ENCODE results near the gene CRYGN.

Gene CRYGN

DNA sequence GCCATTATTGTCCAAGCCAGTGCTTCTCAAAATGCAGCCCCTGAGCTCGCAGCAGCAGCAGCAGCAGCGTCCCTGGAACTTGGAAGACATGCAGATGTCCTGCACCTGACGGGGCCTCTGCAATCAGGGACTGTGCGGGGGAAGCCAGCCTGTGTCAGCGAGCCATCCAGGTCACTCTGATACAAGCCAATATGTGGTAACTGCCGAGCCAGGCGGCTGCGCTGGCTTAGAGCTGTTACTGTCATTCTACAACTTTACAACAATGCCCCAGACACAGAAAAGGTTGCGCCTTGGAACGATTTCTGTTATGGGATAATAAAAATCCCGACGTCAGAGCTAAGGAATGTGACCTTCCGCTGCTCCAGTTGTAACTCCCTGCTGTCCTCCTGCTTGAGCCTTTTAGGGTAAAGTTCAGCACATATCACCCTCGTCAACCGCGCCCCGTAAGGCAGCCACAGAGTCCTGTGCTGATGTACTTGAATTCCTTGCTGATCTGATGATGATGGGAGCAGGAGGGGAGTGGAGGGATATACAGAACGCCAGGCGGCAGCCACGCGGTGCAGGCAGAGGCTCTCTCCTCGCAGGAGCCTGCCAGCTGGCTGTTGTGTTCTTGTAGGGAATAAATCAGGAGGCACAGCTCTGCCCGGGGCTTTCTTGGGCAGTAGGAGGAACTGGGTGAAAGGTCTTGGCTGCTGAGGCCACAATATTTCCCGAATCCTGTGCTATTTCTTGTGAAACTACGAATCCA lies 20.0 kb upstream of the CRYGN start:
- no peak for DNase-seq

DNA sequence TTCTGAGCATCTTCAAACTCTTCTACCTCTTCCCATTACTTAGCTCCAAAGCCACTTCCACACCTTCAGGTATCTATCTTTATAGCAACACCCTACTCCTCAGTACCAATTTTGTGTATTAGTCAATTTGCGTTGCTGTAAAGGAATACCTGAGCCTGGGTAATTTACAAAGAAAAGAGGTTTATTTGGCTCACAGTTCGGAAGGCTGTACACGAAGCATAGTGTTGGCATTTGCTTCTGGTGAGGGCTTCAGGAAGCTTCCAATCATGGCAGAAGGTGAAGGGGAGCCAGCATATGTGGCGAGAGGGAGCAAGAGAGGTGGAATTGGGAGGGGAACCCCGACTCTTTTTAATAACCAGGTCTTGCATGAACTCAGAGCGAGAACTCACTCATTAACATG lies 17.6 kb upstream of the CRYGN start:
- no peak for DNase-seq

DNA sequence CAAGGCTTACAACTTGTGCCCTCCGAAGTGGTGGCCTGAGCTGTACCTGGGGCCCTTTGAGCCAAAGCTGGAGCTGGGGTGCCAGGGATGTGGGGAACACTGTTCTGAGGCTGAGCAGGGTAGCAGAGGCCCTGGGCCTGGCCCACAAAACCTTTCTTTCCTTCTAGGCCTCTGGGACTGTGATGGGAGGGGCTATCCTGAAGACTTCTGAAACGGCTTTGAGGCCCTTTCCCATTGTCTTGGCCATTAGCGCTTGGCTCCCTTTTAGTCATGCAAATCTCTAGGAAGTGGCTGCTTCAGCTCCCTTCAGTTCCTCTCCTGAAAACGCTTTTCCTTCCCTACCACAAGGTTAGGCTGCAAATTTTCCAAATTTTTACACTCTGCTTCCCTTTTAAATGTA lies 16.8 kb upstream of the CRYGN start:
- DNase-seq = no peak

DNA sequence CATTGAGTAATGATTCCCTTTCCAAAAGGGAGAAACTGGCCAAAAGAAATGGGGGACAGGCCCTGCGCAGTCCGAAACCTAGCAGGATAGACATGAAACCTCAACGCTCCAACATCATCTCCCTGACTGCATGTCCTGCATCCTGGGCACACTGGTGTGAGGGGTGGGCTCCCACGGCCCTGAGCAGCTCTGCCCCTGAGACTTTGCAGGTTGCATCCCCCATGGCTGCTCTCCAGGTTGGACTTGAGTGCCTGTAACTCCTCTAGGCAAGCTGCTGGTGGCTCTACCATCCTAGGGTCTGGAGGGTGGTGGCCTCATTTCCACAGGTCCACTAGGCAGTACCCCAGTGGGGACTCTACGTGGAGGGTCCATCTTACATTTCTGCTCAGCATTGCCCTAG lies 16.3 kb upstream of the CRYGN start:
- no peak for DNase-seq

DNA sequence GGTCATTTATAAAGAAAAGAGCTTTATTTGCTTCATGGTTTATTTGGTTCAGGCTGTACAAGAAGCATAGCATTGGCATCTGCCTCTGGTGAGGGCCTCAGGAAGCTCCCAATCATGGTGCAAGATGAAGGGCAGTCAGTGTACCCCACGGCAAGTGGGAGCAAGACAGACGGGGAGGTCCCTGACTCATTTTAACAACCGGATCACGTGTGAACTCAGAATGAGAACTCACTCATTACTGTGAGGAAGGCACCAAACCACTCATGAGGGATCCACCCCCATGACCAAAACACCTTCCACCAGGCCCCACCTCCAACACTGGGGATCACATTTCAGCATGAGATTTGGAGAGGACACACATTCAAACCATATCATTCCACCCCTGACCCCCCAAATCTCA lies 15.7 kb upstream of the CRYGN start:
- DNase-seq = no peak

DNA sequence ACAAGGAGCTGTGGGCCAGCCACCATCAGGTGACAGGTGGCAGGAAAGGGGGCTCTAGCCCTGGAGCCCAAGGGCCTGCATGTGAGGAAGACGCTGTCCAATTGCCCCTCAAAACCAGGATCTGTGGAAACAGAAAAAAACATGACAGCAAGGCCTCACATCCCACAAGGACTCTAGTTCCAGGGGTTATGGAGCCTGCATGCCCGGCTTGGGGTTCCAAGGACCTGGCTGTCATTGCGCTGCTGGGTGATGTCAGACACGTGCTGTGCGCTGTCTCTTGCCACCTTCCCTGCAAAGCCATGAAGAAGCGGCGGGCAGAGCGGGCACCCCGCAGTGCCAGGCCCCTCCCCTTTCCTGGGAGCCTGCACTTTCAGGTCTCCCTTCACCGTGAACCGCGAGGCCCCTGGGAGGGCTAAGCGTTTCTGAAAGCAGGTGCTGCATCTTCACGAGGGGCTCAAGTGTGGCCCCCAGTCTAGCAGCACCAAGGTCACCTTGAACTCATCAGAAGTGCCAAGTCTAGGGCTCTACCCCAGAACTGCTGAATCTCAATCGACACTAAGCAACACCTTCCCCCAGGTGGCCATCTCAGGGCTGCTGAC lies 15.1 kb upstream of the CRYGN start:
- DNase-seq = no peak

DNA sequence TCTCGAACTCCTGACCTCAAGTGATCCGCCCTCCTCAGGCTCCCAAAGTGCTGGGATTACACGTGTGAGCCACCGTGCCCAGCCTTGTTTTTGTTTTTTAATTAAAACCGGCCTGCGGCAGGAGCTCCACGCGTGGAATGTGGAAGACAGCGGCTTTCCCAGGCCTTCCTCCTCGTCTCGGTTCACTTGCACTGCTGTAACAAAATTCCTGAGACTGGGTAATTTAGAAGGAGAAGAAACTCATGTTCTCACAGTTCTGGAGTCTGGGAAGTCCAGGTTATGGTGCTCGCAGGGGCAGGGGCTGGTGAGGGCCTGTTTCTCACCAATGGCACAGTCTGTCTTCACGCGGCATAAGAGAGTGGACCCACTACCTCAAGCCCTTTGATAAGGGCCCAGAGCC lies 14.4 kb upstream of the CRYGN start:
- no peak for DNase-seq

DNA sequence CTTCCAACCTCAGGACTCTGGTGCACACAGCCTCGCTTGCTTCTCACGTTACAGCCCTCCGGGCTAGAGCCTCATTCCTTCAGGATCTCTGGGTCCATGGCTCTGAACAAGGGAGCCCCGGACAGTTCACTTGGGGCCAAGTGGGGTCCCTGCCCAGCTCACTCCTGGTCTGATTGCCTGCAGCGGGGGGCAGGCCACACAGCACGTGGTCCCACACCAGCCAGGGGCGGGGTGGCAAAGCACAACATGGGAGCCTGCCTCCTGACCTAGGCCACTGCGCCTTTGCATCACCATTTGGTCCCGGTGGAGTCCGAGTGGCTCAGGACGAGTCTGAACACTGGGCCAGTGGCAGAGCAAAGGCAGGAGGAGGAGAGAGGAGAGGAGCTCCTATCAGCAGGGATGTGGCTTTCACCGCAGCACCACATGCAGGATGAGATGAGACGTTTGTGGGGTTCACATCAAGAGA lies 13.4 kb upstream of the CRYGN start:
- no peak for DNase-seq

DNA sequence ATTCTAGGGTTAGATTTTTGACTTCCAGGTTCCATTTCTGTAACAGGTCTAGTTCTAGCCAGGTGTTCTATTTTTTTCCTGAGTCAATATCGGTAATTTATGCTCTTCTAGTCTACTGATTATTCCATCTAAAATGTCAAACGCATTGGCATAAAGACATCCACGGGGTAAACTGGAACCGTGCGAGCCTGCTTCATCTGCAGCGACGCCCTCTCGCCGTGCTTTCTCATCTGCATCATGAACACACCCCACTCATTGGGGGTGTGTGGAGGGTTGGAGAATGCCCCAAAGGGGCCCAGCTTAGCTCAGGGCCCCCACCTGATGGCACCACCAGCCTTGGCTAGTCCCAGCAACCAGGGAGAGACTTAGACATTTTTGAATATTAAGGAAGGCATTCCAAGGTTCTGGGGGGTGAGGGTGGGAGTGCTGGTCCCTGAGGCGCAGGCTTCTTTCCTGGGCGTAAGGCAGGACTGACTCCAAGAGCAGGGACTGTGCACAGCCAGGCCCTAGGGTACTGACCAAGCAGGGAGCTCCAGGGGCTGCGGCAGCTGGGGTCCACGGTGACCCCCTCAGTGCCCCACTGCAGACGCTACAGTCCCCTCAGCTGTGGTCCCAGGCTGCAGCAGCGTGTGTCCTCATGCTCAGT lies 12.9 kb upstream of the CRYGN start:
- DNase-seq = no peak

DNA sequence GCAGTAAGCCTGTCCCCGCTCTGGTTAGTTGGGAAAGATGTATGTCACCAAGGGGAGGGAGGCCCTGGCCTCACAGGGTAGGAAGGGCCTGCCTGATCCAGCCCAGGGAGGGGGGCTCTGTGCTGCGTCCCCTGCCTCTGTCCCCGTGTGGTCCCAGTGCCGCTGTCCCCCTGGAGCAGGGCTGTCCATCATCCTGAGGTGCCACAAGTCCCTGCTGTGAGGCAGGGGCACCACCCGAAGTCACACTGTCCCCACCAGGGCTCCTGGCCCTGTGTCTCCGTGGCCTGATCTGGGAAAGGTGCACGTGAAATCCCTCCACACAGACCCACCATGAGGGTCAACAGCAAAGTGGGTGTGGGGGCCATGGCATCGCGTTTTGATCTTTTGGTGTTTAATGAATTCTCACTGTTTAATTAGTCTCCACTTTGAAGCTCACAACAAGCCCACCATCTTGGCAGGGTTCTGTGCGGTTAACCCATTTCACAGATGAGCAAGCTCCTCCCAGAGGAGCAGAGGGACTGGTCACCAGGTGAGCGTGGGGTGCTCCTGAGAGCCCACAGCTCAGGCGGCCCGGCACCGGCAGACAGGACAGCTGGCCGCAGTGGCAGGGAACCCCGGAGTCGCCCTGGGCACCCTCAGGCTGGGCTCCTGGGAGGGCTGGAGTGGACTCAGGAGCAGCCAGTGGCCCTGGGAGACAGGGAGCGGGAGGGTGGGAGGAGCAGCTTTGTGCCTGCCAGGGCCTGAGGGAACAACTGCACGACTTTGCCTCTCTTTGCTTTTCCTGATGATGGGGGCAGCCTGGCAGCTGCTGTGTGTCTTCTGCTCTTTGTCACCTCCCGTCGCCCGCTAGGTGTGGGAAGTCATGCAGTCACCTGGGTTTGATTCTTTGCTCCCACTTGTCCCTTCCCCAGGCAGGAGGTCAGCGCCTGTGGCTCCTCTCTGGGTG lies 12.0 kb upstream of the CRYGN start:
- no peak for DNase-seq

DNA sequence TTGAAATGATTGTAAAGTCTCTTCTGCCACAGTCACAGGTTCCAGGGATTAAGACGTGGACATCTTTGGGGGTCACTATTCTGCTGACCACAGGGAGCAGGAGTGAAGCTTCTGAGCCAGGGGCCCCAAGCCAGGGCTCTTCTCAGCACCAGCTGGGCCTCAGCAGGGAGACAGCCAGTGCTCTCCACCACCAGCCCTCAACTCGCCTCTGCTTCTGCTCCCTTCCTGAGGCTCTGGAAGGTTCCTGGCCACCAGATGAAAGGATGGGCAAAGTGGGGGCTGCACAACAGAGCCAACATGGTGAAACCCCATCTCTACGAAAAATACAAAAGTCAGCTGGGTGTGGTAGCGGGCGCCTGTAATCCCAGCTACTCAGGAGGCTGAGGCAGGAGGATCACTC lies 11.2 kb upstream of the CRYGN start:
- DNase-seq = no peak

DNA sequence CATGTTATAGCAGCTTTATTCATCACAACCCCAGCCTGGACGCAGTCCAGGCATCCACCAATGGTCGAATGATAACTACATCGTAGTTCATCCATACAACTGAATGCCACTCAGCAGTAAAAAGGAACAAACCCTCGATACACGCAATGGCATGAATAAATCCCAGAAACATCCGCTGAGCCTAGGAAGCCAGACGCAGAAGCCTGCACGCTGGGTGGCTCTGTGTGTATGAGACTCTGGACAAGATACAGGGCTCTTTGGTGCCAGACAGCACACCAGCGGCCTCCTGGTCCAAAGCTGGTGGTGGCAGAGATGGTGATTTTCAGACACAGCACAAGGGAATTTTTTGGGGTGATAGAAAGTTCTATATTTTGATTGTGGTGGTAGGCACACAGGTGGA lies 10.0 kb upstream of the CRYGN start:
- no peak for DNase-seq

DNA sequence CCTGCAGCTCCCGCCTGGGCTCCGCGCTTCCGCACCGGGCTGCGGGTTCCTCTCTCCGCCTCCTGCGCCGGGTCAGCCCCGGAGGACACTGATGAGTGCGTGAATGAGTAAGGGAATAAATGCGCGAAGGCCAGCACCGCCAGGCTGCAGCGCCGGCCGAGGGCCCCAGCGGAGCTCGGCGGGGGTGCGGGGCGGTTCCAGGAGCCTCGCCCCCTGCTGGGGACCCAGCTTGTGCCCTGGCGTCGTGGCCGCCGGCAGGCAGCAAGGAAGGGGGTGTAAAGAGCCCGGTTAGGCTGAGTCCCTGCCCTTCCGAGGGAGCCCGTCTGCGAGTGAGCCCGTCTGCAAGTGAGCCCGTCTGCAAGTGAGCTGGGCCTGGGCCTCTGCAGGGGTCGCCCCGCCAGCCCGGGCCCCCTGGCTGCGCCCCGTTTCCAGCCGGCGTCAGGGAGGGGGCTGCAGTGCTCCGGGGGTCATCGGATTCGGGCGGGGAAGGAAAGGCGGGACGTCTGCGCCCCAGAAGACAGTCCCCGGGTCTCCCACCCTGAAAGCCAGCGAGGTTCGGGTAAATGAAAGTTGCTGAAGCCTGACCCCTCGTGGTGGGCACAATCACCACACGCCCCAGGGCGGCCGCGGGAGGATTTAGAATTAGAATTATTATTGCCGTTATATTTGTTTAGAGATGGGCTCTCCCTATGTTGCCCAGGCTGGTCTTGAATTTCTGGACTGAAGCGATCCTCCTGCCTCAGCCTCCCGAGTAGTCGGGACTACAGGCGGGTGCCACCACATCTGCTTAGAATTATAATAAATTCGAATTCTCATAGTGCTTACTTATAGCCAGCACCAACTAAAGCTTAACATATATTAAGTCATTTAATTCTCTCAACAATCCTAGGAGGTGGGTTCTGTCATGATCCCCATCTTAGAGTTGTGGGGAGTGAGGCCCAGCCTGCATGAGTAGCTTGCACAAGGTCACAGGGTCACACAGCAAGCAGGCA lies 8.6 kb upstream of the CRYGN start:
- DNase-seq = peak; percentile 44

DNA sequence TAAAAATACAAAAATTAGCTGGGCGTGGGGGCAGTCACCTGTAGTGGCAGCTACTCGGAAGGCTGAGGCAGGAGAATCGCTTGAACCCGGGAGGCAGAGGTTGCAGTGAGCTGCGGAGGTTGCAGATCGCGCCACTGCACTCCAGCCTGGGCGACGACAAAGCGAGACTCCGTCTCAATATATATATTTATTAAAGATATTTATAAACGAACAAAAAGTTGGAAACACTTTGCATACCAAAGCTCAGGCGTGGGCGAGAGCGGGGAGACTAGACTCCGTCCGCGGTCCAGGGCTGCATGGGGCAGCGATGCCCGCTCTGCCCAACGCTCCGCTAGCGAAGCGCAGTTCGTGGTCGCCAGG lies 7.9 kb upstream of the CRYGN start:
- no peak for DNase-seq

DNA sequence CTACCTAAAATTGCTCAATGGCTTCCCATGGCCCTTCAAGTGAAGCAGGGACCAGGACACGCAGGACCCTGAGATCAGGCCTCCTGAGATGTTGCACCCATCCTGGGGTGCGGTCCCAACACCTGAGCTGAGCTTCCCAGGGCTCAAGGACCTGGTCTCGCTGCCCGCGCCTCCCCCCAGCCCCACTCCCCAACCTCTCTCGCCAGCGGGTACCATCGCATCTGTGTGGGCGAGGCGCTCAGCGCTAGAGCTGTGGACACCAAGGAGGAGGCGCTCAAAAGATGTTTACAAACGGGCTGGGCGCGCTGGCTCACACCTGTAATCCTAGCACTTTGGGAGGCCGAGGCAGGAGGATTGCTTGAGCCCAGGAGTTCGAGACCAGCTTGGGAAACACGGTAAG lies 7.4 kb upstream of the CRYGN start:
- DNase-seq = no peak

DNA sequence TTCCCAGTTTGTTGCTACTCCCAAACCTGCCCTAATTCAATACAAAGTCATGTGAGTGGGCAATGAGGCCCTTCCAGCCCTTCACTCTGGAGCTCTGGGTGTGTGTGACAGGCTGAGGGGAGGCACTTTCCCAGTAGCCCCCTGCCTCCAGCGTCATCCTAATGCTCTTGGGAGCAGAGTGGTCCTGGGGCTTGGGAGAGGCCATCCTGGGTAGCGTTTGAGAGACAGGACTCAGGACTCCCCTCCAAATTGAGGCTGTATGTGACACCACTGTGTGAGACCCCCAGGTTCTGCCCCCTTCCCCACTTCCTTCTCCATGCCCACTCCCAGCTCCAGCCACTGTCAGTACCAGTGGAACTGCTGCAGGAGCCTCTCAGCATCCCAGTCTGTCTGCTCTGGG lies 6.5 kb upstream of the CRYGN start:
- DNase-seq = no peak

DNA sequence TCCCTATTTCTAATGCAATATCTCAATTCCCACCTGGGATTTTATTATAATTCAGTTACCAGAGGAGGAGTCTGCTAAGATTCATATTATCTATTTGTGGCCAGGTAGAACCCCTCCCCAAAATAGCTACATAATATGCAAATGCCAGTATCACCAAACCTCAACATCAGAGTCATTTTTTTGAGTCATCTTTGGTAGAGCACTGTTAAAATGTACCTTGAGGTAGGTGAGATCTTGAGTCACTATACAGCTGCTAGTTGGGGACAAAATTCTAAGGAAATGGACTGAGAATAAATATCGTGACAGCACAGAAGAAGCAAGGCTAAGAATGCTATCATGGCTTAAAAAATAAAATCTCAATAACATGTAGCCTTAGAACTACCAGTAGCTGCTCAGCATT lies 4.7 kb upstream of the CRYGN start:
- DNase-seq = no peak

DNA sequence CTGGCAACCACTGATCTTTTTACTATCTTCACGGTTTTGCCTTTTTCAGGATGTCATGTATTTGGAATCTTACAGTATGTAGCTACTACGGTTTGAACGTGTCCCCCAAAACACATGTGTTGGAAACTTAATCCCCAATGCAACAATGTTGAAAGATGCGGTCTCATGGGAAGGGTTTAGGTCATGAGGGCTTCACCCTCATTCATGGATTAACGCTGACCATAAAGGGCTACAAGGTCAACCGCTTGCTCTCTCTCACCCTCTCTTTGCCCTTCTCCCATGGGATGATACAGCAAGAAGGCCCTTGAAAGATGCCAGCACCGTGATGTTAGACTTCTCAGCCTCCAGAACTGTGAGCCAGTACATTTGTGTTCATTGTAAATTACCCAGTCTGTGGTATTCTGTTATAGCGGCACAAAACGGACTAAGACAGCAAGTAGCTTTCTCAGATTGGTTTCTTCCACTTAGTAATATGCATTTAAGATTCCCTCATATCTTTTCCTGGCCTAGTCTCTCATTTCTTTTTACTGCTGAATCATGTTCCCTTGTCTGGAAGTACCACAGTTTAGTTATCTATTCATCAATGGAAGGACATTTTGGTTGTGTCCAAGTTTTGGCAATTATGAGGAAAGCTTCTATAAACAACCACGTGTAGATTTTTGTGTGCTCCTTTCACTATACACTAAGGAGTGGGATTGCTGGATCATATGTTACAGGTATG lies 3.0 kb upstream of the CRYGN start:
- no peak for DNase-seq

DNA sequence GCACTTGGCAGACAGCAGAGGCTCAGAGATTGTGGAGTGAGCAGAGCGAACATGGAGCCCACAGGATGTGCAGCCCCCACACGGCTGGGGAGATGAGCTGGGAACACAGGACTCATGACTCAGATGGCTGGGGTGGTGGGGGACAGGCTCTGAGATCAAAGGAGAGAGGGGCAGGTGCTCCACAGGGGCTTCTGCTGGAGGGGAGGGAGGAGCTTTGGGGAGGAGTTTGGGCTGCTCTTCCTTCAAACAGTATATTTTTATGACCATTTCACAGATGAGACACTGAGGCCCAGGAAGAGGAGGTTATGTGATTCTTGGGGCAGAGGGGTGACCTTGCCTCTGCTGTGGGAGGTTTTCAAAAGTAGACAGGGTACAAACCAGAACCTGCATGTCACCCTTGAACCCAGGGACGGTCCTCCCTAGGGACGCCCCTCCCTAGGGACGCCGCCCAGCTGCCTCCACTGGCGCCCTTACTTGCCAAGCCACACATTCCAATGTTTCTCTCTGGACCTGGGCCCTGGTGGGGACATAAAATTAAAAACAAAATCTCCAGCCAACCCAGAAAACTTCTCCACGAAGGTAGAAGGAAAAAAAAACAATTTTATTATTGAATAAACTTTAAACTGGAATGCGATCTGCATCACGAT lies 981 bp upstream of the CRYGN start:
- DNase-seq = no peak

DNA sequence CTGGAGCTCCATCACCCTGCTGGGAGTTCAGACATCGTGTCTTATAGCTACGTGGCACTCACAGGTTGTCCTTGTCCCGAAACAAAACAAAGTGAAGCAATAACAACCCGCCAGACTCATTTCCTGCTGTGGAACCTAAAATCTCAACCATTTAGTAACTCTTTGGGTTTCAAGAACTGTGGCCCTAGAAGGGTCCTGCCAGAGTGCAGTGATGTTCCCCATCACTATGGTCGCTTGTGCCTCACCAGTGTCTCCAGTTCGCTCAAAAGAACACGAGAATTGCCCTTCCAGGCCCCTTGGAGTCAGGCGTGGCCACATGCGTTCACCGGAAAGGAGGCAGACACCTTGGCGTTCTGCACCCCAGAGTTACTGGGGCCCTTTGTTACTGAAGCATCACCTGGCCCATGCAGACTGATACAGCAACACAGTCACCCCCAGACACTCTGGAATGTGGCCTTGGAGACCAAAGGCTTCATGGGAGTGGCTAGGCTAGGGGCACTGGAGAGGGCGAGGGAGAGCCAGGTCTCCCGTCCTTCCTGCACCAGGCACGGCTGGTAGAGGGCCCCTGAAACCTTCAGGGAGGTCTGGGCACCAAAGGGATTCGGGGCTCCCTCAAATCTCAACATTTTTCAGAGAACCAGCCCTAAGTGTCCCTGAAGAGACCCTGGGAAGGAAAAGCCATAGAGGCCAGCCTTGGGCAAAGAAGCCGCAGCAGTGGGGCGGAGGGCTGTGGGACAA lies 908 bp downstream of the CRYGN start:
- no peak for DNase-seq
